ENCODE data around the gene CDIP1.

DNA sequence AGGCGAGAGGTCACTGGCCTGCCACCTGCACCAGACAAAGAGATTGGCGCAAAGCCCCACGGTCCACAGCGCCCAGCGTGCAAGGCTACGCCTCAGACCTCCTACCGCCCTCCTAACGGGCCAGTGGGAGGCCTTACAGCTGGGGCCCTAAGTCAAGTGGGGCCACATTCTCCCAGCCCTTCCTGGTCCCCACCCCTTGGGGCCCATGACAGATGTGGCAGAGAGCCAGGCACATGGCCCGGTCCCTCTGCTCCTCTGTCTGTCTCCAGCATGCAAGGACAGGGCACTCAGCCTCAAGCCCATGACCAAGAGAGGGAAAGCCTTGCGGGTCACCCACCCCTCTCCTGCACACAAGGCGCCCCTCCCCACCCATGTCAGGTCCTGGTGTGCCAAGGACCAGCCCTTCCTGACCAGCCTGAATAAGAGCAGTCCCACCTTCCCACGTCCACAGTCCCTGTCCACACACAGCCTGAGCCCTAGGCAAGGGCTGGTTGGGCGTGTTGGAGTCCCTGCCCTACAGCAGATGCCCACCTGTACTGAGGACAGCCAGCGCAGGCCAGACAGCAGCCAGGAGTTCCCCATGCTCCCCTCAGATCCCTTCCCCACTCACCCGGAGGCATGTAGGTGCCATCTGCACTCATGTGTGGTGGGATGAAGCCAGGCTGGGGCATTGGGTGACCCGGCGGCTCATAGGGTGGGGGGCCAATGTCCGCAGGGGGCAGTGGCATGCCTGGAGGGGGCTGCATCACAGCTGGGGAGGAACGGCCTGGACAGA lies 25.3 kb downstream of the CDIP1 start:
- TF ChIP-seq POLR2A (IDR thresholded peaks at IDR 0.05), result no peak
- TF ChIP-seq, protein P1, sequence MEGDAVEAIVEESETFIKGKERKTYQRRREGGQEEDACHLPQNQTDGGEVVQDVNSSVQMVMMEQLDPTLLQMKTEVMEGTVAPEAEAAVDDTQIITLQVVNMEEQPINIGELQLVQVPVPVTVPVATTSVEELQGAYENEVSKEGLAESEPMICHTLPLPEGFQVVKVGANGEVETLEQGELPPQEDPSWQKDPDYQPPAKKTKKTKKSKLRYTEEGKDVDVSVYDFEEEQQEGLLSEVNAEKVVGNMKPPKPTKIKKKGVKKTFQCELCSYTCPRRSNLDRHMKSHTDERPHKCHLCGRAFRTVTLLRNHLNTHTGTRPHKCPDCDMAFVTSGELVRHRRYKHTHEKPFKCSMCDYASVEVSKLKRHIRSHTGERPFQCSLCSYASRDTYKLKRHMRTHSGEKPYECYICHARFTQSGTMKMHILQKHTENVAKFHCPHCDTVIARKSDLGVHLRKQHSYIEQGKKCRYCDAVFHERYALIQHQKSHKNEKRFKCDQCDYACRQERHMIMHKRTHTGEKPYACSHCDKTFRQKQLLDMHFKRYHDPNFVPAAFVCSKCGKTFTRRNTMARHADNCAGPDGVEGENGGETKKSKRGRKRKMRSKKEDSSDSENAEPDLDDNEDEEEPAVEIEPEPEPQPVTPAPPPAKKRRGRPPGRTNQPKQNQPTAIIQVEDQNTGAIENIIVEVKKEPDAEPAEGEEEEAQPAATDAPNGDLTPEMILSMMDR (IDR thresholded peaks at IDR 0.05 in 4 of 5, conservative IDR thresholded peaks at IDR 0.05 in 1 of 5), result no peak
